HG03354 (cell line): ENCODE data around the gene ATP9B.
"Not testable (repeated sequence)": the region's sequence is repeated elsewhere in the genome, so short reads cannot be mapped to it uniquely, and the experiment has no call there.

Experiments
- ATAC-seq: cut with Tn5 transposase; IDR thresholded peaks from one replicate; pipeline ENCODE4 v1.9.1; 2021; ENCODE audit warnings: mild to moderate bottlenecking; ENCODE audit not compliant: unreplicated experiment, poor library complexity, severe bottlenecking

Gene ATP9B

GRCh38 chr18:79129120-79129519, 59.9 kb downstream of the ATP9B start:
- no peak for ATAC-seq

- no peak for ATAC-seq
These were observed 64.5 kb downstream of the ATP9B start for GRCh38 chr18:79133724-79134123.

GRCh38 chr18:79135924-79136323, 66.7 kb downstream of the ATP9B start:
- ATAC-seq, result no peak

GRCh38 chr18:79136742-79137141, 67.5 kb downstream of the ATP9B start:
- ATAC-seq, result no peak

GRCh38 chr18:79139206-79139605, 70.0 kb downstream of the ATP9B start:
- peak; percentile 67 for ATAC-seq

GRCh38 chr18:79147014-79147413, 77.8 kb downstream of the ATP9B start:
- ATAC-seq, result no peak

- no peak for ATAC-seq
These were observed 82.0 kb downstream of the ATP9B start for GRCh38 chr18:79151191-79151590.

- no peak for ATAC-seq
These were observed 87.1 kb downstream of the ATP9B start for GRCh38 chr18:79156327-79156726.

GRCh38 chr18:79164706-79165105, 95.5 kb downstream of the ATP9B start:
- no peak for ATAC-seq

GRCh38 chr18:79166702-79167101, 97.5 kb downstream of the ATP9B start:
- no peak for ATAC-seq

GRCh38 chr18:79167526-79168190, 98.5 kb downstream of the ATP9B start:
- no peak for ATAC-seq

- ATAC-seq, result no peak
These were observed 100.9 kb downstream of the ATP9B start for GRCh38 chr18:79169958-79170555.

- ATAC-seq, result not testable (repeated sequence)
These were observed 103.1 kb downstream of the ATP9B start for GRCh38 chr18:79172331-79172730.

- no peak for ATAC-seq
These were observed 104.5 kb downstream of the ATP9B start for GRCh38 chr18:79173742-79174141.

GRCh38 chr18:79178113-79178531, 108.9 kb downstream of the ATP9B start:
- no peak for ATAC-seq

- ATAC-seq, result no peak
These were observed 113.0 kb downstream of the ATP9B start for GRCh38 chr18:79182047-79182713.

GRCh38 chr18:79185648-79186047, 116.5 kb downstream of the ATP9B start:
- no peak for ATAC-seq

GRCh38 chr18:79186649-79187048, 117.5 kb downstream of the ATP9B start:
- ATAC-seq, result no peak

- ATAC-seq, result no peak
These were observed 118.5 kb downstream of the ATP9B start for GRCh38 chr18:79187532-79188277.

GRCh38 chr18:79191418-79191817, 122.2 kb downstream of the ATP9B start:
- ATAC-seq, result no peak
